HG03565 (cell line): ENCODE data around the gene ZXDC.

ENCODE experiments used
- ATAC-seq: cut with Tn5 transposase; IDR thresholded peaks from one replicate; pipeline ENCODE4 v1.9.1; 2021; ENCODE audit warnings: mild to moderate bottlenecking, moderate library complexity; ENCODE audit not compliant: unreplicated experiment

The ZXDC gene

GRCh38 chr3:126439346-126439967 is 36.2 kb downstream of the ZXDC start:
- no peak for ATAC-seq

DNA sequence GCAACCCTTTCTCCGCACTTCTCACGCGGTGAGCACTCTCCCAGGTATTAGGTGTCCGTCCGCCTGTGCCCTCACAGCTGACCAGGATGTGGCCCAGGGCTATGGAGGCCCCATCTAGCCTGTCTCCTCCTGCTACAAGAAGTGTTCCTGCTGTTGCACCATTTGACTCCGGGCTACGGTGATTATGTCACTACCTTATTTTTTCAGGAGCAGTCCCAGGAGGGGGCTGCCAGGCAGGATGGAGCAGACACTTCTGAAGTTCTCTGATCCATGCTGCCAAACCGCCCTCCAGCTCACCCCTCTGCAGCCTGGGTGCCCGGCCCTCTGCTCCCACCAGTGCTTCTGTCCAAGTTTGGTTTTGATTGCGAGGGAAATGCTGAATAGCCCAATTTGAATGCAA is 36.9 kb downstream of the ZXDC start:
- no peak for ATAC-seq

DNA sequence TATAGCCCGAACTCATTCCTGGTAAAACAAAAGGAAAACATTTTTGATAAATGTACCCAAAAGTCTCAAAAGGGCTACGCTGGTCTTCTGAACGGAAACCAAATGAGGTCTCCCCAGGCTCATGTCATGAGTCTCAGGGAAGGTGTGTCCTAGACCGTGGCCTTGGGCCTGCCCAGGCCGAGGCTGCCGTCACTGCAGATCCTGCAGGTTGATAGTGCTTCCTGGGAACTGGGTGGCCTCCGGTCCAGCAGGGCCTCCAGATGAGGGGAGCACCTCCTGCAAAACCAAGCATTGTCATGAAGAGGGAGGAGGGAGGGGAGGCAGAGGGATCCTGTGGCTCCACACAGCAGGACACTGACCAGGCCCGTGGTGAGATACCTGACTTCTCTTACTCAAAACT is 37.5 kb downstream of the ZXDC start:
- ATAC-seq: no peak

GRCh38 chr3:126436826-126437717 is 38.6 kb downstream of the ZXDC start:
- no peak for ATAC-seq

GRCh38 chr3:126435456-126436315 is 40.0 kb downstream of the ZXDC start:
- ATAC-seq: no peak

GRCh38 chr3:126434931-126435411 is 40.7 kb downstream of the ZXDC start:
- ATAC-seq: no peak

DNA sequence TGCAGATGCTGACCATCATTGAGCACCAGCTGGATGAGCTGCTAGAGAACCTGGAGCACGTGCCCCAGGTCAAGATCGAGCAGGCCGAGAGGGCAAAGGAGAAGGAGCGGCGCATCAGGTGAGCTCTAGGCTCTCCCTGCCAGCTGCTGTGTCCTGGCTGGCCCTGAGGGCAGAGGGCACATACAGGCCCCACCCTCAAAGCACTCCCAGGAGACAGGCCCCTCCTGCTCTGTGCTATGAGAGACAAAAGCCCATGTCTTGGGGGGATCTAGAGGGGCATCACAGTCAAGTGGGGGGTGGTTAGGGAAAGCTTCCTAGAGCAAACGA is 41.5 kb downstream of the ZXDC start:
- no peak for ATAC-seq

DNA sequence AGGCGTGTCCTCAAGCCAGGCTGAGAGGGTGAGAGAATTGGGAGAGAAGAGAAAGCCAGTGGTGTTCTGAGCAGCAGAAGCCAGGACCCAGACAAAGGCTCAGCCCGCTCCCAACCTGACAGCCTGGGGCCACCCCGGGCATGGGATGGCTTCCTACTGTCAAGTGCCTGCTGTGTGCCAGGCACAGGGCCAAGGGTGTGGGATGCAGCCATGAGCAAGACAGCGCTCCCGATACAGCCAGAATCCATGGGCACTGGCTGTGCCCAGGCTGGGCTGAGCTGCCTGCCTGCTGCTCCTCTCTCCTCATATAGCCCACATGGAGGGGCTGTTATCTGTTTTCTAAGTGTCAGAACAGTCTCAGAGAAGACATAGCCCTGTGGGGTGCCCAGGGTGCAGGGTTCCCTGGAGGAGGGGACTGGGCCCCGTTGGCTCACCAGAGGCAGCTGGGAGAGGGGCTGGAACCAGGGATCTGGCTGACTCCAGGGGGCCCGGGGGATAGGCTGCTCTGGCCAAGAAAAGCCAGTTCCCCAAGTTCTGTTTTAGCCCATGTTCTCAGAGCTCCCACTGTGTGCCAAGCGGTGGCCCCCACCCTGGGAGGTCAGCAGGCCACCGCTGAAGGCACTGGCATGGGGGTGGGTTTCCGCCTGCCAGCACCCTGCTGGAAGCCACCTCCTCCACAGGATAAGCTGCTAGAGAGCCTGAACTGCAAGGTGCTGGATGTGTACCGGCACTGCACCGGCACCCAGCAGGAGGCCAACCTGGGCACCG is 42.0 kb downstream of the ZXDC start:
- no peak for ATAC-seq

GRCh38 chr3:126433105-126433430 is 42.6 kb downstream of the ZXDC start:
- no peak for ATAC-seq

GRCh38 chr3:126432361-126433104 is 43.2 kb downstream of the ZXDC start:
- ATAC-seq: no peak

DNA sequence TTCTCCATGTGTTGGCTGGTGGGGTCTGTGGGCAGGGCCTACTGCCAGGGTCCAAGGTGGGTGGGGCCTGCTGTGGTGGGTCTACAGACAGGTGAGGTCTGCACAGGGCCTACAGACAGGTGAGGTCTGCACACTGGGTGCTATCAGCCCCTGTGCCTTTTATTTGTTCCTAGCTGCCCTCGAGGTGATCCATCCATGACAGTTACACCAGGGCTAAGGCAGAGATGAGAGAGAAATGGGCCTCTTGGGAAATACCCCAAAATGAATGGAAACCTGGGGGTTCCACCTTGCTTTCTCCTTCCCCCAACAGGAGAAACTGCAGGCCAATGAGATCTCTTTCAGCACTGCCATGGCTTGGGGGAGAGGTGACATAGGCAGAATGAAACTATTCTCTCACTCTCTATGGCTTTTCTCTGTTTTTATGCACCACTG is 44.6 kb downstream of the ZXDC start:
- ATAC-seq: no peak

GRCh38 chr3:126424751-126425150 is 50.9 kb downstream of the ZXDC start:
- ATAC-seq: no peak

DNA sequence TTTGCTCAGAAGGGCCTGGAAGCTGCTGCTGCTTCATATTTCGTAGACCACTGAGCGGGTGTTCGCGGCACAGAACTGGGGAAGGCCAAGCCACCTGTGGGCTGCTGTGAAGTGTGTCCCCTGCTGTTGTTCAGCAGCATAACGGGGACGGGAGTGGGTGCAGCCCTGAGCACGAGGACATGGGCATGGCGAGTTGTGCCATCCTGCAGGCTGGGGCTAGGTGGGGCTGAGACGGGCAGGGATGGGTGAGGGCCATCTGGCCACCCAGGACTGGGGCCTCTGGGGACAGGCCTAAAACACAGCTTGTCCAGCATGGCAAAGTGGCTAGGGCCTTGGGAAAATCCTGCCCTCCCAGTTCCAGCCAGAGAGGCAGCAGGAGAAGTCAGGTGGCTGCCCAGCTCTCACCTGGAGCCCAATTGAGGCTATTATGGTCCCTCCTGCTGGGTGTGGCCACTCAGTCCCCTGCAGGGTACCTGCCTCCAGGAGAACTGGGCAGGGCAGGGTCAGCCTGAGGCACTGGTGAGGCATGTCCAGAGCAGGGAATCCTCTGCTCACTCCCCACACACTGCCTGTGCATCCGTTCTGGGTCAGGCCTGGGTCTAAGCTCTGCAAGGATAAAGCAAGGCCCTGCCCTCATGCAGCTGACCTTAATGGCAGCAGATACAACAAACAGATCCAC is 51.5 kb downstream of the ZXDC start:
- no peak for ATAC-seq

GRCh38 chr3:126423191-126424038 is 52.3 kb downstream of the ZXDC start:
- ATAC-seq: no peak

- no peak for ATAC-seq
Observed at GRCh38 chr3:126422571-126423091, 53.1 kb downstream of the ZXDC start.

- no peak for ATAC-seq
Observed at GRCh38 chr3:126422121-126422520, 53.6 kb downstream of the ZXDC start.

- ATAC-seq: no peak
Observed at GRCh38 chr3:126421573-126422119, 54.0 kb downstream of the ZXDC start.
